NCI-H524 (cell line): ENCODE results near the gene MED23.
"Not testable (repeated sequence)": the region's sequence is repeated elsewhere in the genome, so short reads cannot be mapped to it uniquely, and the experiment has no call there.

Source experiments
- DNase-seq, 2 experiments: peaks; one replicate each; lab custom pipeline; 2025; lab: John Stamatoyannopoulos, UW

MED23 gene

GRCh38 chr6:131572686-131573415 is 55.2 kb downstream of the MED23 start, which contains the start of gene ARG1:
ARG1 (plus strand) TSS chr6:131573226; CDS start chr6:131573283, 57 bp downstream.
- no peak for DNase-seq

GRCh38 chr6:131568726-131569125 is 59.3 kb downstream of the MED23 start:
- no peak for DNase-seq

- no peak for DNase-seq
These were observed 63.0 kb downstream of the MED23 start for GRCh38 chr6:131565056-131565455.

- no peak for DNase-seq
These were observed 65.9 kb downstream of the MED23 start for GRCh38 chr6:131561925-131562707.

- no peak for DNase-seq
These were observed 69.1 kb downstream of the MED23 start for GRCh38 chr6:131558922-131559321.

GRCh38 chr6:131555992-131556391 is 72.0 kb downstream of the MED23 start:
- DNase-seq = no peak

DNA sequence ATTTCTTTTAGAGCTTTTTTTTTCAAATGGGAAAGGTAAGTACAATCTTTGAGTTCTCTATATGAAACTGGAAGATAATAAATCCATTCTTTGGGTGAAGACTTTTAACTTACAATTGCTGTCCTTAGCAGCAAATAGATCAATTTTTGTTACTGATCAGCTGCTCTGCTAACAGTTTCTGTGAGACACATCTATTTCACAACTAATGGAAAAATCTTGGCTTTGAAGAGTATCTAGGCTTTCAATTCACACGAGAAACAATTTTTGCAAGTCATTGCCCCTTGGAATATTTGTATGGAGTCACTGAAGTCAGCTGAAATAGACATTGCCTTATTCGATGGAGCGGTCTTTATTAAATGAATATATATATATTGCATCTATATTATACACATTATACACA is 75.5 kb downstream of the MED23 start:
- DNase-seq = no peak

DNA sequence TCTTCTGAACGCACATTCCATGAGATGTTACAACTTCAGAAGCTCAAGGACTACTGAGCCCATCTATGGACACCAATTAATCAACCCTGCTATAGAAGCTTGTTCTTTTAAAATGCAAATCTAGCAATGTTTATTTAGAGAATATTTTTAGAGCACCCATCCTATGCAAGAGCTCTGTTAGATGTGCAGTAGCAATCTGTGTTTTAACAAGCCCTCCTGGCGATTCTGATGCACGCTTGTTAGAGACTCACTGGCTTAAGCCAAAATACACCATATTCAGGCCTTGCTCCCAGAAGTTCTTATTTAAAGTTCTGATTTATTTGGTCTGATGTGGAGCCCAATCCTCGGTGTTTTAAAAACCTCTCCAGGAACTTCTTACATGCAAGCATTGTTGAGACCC is 76.1 kb downstream of the MED23 start:
- no peak for DNase-seq

DNA sequence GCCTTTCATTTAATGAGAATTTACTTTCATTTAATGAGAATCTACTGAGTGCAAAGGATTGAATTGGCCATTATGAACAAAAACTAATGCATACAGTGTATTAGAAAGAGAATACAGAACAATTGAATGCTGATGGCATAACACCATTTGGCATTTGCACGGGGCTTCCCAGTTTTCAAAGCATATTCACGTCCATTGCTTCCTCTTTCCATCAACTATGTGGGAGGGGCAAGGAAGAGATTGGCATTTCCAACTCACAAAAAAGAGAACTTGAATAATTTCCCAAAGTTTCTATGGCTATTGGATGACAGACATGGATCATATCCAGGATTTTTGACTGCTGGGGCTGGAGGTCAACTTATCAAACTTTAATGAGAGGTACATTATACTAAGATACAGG is 78.2 kb downstream of the MED23 start:
- DNase-seq = no peak

DNA sequence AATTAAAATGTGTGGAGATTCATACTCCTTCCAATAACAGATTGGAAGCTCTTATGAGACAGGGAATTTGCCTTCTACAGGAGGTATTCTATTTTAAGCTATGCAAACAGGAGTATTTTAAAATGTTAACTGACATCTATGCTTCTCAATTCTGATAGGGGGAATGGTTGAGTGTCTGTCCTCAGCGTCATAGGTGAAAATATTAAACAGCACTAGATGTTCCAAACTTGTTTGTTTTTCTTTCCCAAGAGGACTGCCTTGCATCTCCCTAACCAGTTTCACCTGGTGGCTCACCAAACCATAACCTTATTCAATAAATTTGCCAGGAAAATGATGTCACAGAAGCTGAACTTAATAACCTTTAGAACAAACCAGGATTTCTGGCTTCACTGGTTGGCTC is 79.6 kb downstream of the MED23 start:
- no peak for DNase-seq

GRCh38 chr6:131547488-131547887 is 80.6 kb downstream of the MED23 start:
- no peak for DNase-seq

- DNase-seq = no peak
These were observed 82.7 kb downstream of the MED23 start for GRCh38 chr6:131545317-131545716.

GRCh38 chr6:131538615-131539014 is 89.4 kb downstream of the MED23 start:
- not testable (repeated sequence) for DNase-seq

GRCh38 chr6:131532580-131533039 is 95.4 kb downstream of the MED23 start:
- no peak for DNase-seq

GRCh38 chr6:131531681-131532080 is 96.4 kb downstream of the MED23 start:
- DNase-seq = not testable (repeated sequence)

- DNase-seq = not testable (repeated sequence)
These were observed 97.1 kb downstream of the MED23 start for GRCh38 chr6:131530936-131531335.

GRCh38 chr6:131524695-131525336 is 103.2 kb downstream of the MED23 start:
- DNase-seq = no peak

DNA sequence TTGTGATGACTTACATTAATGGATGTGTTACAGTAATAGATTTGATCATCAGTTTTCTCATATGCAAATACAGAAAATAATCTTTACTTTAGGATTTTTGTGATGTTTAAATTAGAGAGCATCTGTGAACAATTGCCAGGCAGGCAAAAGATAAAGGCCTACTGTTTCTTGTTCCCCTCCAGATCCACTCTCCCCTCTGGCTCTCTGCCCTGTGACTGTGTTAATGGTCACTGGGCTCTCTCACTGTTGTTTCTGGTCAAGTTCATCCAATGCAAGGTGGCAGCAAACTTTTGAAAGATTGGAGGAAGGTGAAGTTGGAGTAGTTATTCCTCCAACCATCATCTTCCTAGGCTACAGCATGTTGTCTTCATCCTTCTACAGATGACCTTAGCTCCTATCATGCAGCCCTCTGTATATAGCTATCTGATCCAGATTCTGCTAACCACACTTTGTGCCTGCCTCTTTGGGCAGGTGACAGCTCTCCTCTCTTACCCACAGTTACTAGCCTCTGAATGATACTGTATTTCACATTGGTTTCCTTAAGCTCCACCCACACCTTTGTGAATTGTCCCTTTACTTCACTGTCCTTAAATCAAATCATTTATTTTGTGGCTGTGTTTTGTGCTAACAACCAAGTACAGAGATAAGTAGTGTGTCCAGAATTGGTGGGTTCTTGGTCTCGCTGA is 103.9 kb downstream of the MED23 start:
- DNase-seq = no peak
